Esophagus squamous epithelium (tissue), 4 donors: ENCODE results near the gene CCDC107.

Experiments
- CTCF ChIP-seq, 6 experiments: fragments of 450-650 bp in 4 of 6; fragments of 200-600 bp in 2 of 6; sonication (generic) in 2 of 6; IDR thresholded peaks; one replicate each; pipeline ENCODE4 v1.5.1; 2016 to 2019; ENCODE audit warnings: antibody characterized with exemption in 6 of 6, mild to moderate bottlenecking in 4 of 6, moderate library complexity in 4 of 6
- POLR2A ChIP-seq, 4 donors: fragments of 450-650 bp; IDR thresholded peaks; one replicate each; pipeline ENCODE4 v1.6.1; 2017; ENCODE audit warnings: antibody characterized with exemption in 4 of 4, mild to moderate bottlenecking in 4 of 4, moderate library complexity in 3 of 4

- TF ChIP-seq CTCF (IDR thresholded peaks at IDR 0.05), result no peak
- no peak for TF ChIP-seq POLR2A (IDR thresholded peaks at IDR 0.05)
Measured at GRCh38 chr9:35666045-35666444, 8.0 kb downstream of the CCDC107 start.
